Mesenchymal stem cell (in vitro differentiated cells and primary cell): ENCODE measurements around the gene SP2.

Experiments
- DNase-seq: peaks from one replicate; pipeline ENCODE4 v3.0.0-alpha.2; 2013
- H2AFZ ChIP-seq: one replicate; pipeline ENCODE4 v1.6.1; 2013; ENCODE audit warnings: low read depth, mild to moderate bottlenecking, control low read depth, inconsistent platforms, low read length, moderate library complexity
- H2AK5ac ChIP-seq: 2 replicates; pipeline ENCODE4 v1.6.1; 2013; ENCODE audit warnings: low read length, moderate library complexity, mild to moderate bottlenecking, inconsistent platforms; ENCODE audit not compliant: severe bottlenecking
- H2BK120ac ChIP-seq: one replicate; pipeline ENCODE4 v1.6.1; 2013; ENCODE audit warnings: low read depth, mild to moderate bottlenecking, inconsistent platforms, low read length, moderate library complexity
- H2BK12ac ChIP-seq, 2 experiments: one replicate each; pipeline ENCODE4 v1.6.1; 2013; ENCODE audit warnings: inconsistent platforms in 2 of 2, low read length in 2 of 2, mild to moderate bottlenecking in 2 of 2, moderate library complexity in 2 of 2, control low read depth in 1 of 2
- H2BK15ac ChIP-seq: one replicate; pipeline ENCODE4 v1.6.1; 2013; ENCODE audit warnings: mild to moderate bottlenecking, low read depth, inconsistent platforms; ENCODE audit not compliant: poor library complexity, severe bottlenecking
- H2BK5ac ChIP-seq: 2 replicates; pipeline ENCODE4 v1.6.1; 2013; ENCODE audit warnings: low read depth, mild to moderate bottlenecking, low read length, control low read depth, inconsistent platforms; ENCODE audit not compliant: poor library complexity, severe bottlenecking
- H3K14ac ChIP-seq, 2 experiments: one replicate each; pipeline ENCODE4 v1.6.1; 2013; ENCODE audit warnings: inconsistent platforms in 2 of 2, low read length in 2 of 2, control low read depth in 1 of 2, mild to moderate bottlenecking in 1 of 2, moderate library complexity in 1 of 2
- H3K18ac ChIP-seq, 2 experiments: one replicate each; pipeline ENCODE4 v1.6.1; 2013; ENCODE audit warnings: inconsistent platforms in 2 of 2, low read length in 2 of 2, control low read depth in 1 of 2, low read depth in 1 of 2, mild to moderate bottlenecking in 1 of 2
- H3K23ac ChIP-seq, 2 experiments: one replicate each; pipeline ENCODE4 v1.6.1; 2013; ENCODE audit warnings: inconsistent platforms in 2 of 2, low read length in 2 of 2, mild to moderate bottlenecking in 2 of 2, moderate library complexity in 2 of 2, control low read depth in 1 of 2
- H3K27ac ChIP-seq: 2 replicates; pipeline ENCODE4 v1.5.1; 2013; ENCODE audit warnings: mild to moderate bottlenecking, moderate library complexity, low read length, control low read depth, inconsistent platforms; ENCODE audit not compliant: poor library complexity, severe bottlenecking
- H3K27me3 ChIP-seq, 2 experiments: 2 replicates each; pipeline versions ENCODE4 v1.6.1 to v1.7.0; 2013; ENCODE audit warnings: low read length in 2 of 2, mild to moderate bottlenecking in 2 of 2, moderate library complexity in 2 of 2, control low read depth in 1 of 2, inconsistent platforms in 1 of 2; ENCODE audit not compliant: control insufficient read depth in 1 of 2, insufficient read depth in 1 of 2
- H3K36me3 ChIP-seq, 2 experiments: 2 replicates each; pipeline versions ENCODE4 v1.6.1 to v1.7.0; 2013; ENCODE audit warnings: low read length in 2 of 2, control low read depth in 1 of 2, inconsistent platforms in 1 of 2, low read depth in 1 of 2, mild to moderate bottlenecking in 1 of 2; ENCODE audit not compliant: insufficient read depth in 2 of 2, control insufficient read depth in 1 of 2
- H3K4ac ChIP-seq, 2 experiments: one replicate each; pipeline ENCODE4 v1.6.1; 2013; ENCODE audit warnings: inconsistent platforms in 2 of 2, low read length in 2 of 2, mild to moderate bottlenecking in 2 of 2, moderate library complexity in 2 of 2, control low read depth in 1 of 2, low read depth in 1 of 2
- H3K4me1 ChIP-seq: 2 replicates; pipeline ENCODE4 v1.6.1; 2013; ENCODE audit warnings: low read depth, low read length, control low read depth; ENCODE audit not compliant: control insufficient read depth, insufficient read depth
- H3K4me2 ChIP-seq: 2 replicates; pipeline ENCODE4 v1.6.1; 2013; ENCODE audit warnings: low read length, mild to moderate bottlenecking, inconsistent platforms; ENCODE audit not compliant: poor library complexity, severe bottlenecking
- H3K4me3 ChIP-seq, 2 experiments: 2 replicates each; pipeline versions ENCODE4 v1.5.1 to v1.7.0; 2013; ENCODE audit warnings: low read length in 2 of 2, mild to moderate bottlenecking in 2 of 2, control low read depth in 1 of 2, low read depth in 1 of 2; ENCODE audit not compliant: insufficient read depth in 1 of 2
- H3K79me1 ChIP-seq: replicated peaks from 2 replicates; pipeline ENCODE4 v1.6.1; 2013; ENCODE audit warnings: mild to moderate bottlenecking, control low read depth, low read length, inconsistent platforms; ENCODE audit not compliant: poor library complexity, severe bottlenecking
- H3K9ac ChIP-seq: 2 replicates; pipeline ENCODE4 v1.7.0; 2013; ENCODE audit warnings: mild to moderate bottlenecking, low read length, moderate library complexity
- H3K9me3 ChIP-seq: 2 replicates; pipeline ENCODE4 v1.7.0; 2013; ENCODE audit warnings: mild to moderate bottlenecking, low read length; ENCODE audit not compliant: control insufficient read depth
- H4K8ac ChIP-seq: one replicate; pipeline ENCODE4 v1.6.1; 2013; ENCODE audit warnings: inconsistent platforms, mild to moderate bottlenecking, low read length, moderate library complexity
- H4K91ac ChIP-seq: one replicate; pipeline ENCODE4 v1.6.1; 2013; ENCODE audit warnings: mild to moderate bottlenecking, low read length, inconsistent platforms
- WGBS: methylation state at CpG from one replicate; pipeline ENCODE4 v1.1.7; 2013; ENCODE audit warnings: mixed read lengths; 5-methylcytosine and 5-hydroxymethylcytosine counted together

SP2 gene

DNA sequence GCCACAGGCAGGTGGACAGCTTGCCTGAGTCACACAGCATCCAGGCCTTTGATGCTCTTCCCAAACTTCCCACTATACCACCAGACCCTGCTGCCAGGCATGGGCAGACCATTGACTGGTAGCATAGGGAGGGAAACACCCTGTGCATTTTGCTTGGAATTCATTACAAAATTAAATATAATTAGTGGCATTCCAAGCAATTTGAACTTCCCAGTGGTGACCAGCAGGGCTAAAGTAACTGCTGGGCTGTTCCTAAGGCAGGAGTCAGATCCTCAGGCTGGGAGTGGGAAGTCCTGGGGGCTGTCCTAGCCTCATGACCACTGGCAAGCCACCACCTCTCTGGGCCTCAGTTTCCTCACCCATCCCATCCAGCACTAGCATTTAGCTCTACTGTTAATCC, 57.9 kb downstream of the SP2 start:
- H4K8ac ChIP-seq = no peak overlapping the region
- H3K9me3 ChIP-seq = no peaks in the 10 kb centered on the region
- no peak overlapping the region for H2AFZ ChIP-seq
- no peak overlapping the region for H2BK120ac ChIP-seq
- no peak overlapping the region for H3K18ac ChIP-seq
- peaks cover 0 to 15% of the 10 kb centered on the region in 2 experiments for H3K36me3 ChIP-seq
- no peak overlapping the region for H3K23ac ChIP-seq
- no peak overlapping the region for H2BK12ac ChIP-seq
- H4K91ac ChIP-seq = no peak overlapping the region
- H3K4me2 ChIP-seq = no peak overlapping the region
- H3K14ac ChIP-seq = no peak overlapping the region
- H2AK5ac ChIP-seq = no peak overlapping the region
- no peak for DNase-seq
- no peak overlapping the region for H3K9ac ChIP-seq
- no peak overlapping the region for H2BK15ac ChIP-seq
- H3K4ac ChIP-seq = no peak overlapping the region
- H3K4me1 ChIP-seq = peaks cover 40% of the 10 kb centered on the region
- H2BK5ac ChIP-seq = no peak overlapping the region
- H3K27ac ChIP-seq = no peak overlapping the region
- no peak overlapping the region for H3K4me3 ChIP-seq
- H3K79me1 ChIP-seq = no peaks in the 10 kb centered on the region
- no peaks in the 10 kb centered on the region for H3K27me3 ChIP-seq

DNA sequence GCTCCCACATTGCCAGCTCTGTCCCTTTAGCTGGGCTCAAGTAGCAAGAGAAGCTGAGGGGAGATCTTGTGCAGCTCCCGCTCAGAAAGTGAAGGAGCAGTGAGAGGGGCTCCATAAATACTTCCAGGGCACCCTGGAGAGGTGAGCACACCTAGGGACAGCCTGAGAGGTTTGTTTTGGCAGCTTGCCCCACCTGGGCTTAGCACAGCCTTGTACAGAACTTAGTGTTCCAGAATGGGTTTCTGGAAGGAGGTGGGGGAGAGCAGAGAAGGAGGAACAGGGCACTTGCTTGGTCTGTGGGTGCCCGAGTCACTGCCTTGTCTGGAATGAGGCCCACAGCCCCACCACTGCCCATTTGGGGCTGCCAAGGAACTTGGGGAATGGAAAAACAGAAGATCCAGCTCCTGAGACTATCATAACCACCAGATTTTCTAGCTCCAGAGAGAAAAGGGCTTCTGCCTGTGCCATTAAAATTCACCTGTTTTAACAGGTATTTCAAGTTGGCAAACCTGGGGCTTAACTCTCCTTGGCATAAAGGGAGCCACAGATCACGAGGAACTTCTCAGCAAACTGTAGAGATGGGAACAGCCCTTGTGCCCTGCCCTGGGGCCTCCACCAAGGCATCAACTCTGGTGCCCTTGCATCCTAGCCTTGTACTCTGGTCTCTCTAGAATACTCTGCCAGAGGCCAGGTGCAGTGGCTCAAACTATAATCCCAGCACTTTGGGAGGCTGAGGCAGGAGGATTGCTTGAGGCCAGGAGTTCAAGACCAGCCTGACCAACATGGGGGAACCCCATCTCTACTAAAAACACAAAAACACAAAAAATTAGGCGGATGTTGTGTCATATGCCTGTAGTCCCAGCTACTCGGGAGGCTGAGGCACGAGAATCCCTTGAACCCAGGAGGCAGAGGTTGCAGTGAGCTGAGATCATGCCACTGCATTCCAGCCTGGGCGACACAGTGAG, 59.7 kb downstream of the SP2 start:
- H3K4me1 ChIP-seq = peaks cover 32% of the 10 kb centered on the region
- H2AK5ac ChIP-seq = peak overlapping the region; percentile 4
- H4K91ac ChIP-seq = no peak overlapping the region
- H3K23ac ChIP-seq = no peak overlapping the region
- H3K4me3 ChIP-seq = no peak overlapping the region
- no peak overlapping the region for H2AFZ ChIP-seq
- H3K27ac ChIP-seq = no peak overlapping the region
- no peak overlapping the region for H3K14ac ChIP-seq
- H2BK5ac ChIP-seq = no peak overlapping the region
- no peak overlapping the region for H2BK15ac ChIP-seq
- no peak overlapping the region for H2BK12ac ChIP-seq
- H3K36me3 ChIP-seq = peaks cover 0 to 13% of the 10 kb centered on the region in 2 experiments
- no peak overlapping the region for H4K8ac ChIP-seq
- H3K27me3 ChIP-seq = peaks cover 0 to 12% of the 10 kb centered on the region in 2 experiments
- no peaks in the 10 kb centered on the region for H3K79me1 ChIP-seq
- H3K9ac ChIP-seq = no peak overlapping the region
- no peaks in the 10 kb centered on the region for H3K9me3 ChIP-seq
- no peak overlapping the region for H3K4ac ChIP-seq
- no peak overlapping the region for H3K4me2 ChIP-seq
- no peak for DNase-seq
- 81% methylated on average over 7 of the region's 7 CpGs for WGBS
- H3K18ac ChIP-seq = no peak overlapping the region
- H2BK120ac ChIP-seq = no peak overlapping the region

- Histone ChIP-seq H3K14ac (no peak overlapping the region), H3K9ac (no peak overlapping the region), H3K23ac (no peak overlapping the region), H3K27ac (peak overlapping the region; percentile 47), H3K18ac (no peak overlapping the region), H3K36me3 (peaks cover 0 to 6% of the 10 kb centered on the region in 2 experiments), H4K91ac (no peak overlapping the region), H3K9me3 (no peaks in the 10 kb centered on the region), H2BK120ac (no peak overlapping the region), H3K27me3 (peaks cover 7 to 17% of the 10 kb centered on the region in 2 experiments), H3K4me1 (peaks cover 32% of the 10 kb centered on the region), H3K4me3 (no peak overlapping the region), H2AFZ (no peak overlapping the region), H3K4ac (no peak overlapping the region), H3K4me2 (peak overlapping the region; percentile 58), H4K8ac (no peak overlapping the region), H3K79me1 (no peaks in the 10 kb centered on the region), H2BK15ac (no peak overlapping the region), H2BK12ac (no peak overlapping the region), H2AK5ac (no peak overlapping the region), H2BK5ac (no peak overlapping the region)
- DNase-seq = no peak
- 64% methylated on average over 4 of the region's 4 CpGs for WGBS
Observed at GRCh38 chr17:47956791-47957590, 61.0 kb downstream of the SP2 start.
